ENCODE measurements around the gene CAMTA1. TPM values are rescaled to one million over a fixed set of nuclear protein-coding genes. Genes with fewer than 3 reads are reported as not detected.

Gene CAMTA1
- total and polyA plus RNA-seq, 8 donors, result 42.8 to 213 (median 118) TPM

DNA sequence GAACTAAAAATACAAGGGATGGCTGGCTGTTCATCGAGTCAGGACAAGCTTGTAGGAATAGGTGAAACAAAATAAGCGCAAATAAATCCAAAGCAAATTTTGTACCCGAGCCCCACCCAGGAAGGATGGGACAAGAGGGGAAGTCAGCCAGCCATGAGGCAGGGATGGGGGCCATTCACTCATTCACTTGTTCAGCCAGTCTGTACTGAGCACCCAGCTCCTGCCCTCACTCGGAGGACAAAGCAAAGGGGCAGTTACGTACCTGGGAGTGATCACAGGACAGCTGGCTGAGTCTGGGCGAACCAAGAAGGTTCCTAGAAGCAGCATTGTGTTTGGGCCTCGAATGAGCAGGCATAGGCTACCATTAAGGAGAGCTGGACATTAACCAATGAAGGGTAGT, 891.9 kb downstream of the CAMTA1 start:
- peaks cover 15 to 33% (median 25%) of the 10 kb centered on the region in 4 donors for H3K4me1 ChIP-seq
- WGBS, 5 donors, result 83 to 93% (median 92%) methylated on average over 7 of the region's 7 CpGs
- H3K4me3 ChIP-seq, result no peak overlapping the region
- H3K9me3 ChIP-seq, result no peaks in the 10 kb centered on the region
- H3K36me3 ChIP-seq, result no peaks in the 10 kb centered on the region
- H3K27ac ChIP-seq, result no peak overlapping the region
- H3K27me3 ChIP-seq, result peaks cover 0 to 22% (median 0%) of the 10 kb centered on the region in 3 donors
- DNase-seq, result no peak
- intact Hi-C loops (cut with DNase I; ENCODE audit: low total_unique reads), result no loop called here
- no peak for TF ChIP-seq POLR2AphosphoS5 (IDR thresholded peaks at IDR 0.05)
- TF ChIP-seq POLR2A (IDR thresholded peaks at IDR 0.05), result no peak

DNA sequence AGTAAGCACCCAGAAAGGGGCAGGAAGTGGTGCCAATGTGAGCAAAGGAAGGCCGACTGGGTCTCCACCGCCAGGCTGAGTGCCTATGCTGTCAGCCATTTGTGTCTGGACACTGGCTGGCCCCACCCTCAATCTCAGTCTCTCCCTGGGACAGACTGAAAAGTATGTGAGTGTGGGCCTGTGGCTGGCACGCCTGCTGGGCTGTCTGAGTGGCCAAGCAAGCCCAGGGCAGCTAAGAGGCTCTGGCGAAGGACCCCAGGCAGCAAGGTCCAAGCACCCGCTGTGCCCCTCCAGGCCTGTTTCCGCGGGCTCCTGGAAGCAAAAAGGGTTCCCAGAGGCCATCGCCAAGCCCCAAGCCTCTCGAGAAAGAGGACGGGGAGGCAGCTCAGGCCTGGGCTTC, 892.6 kb downstream of the CAMTA1 start:
- no peak overlapping the region for H3K4me3 ChIP-seq
- H3K27ac ChIP-seq, result no peak overlapping the region
- no peaks in the 10 kb centered on the region for H3K36me3 ChIP-seq
- peaks cover 0 to 18% (median 0%) of the 10 kb centered on the region in 3 donors for H3K27me3 ChIP-seq
- no peak for DNase-seq
- TF ChIP-seq POLR2A (IDR thresholded peaks at IDR 0.05), result no peak
- TF ChIP-seq EP300 (IDR thresholded peaks at IDR 0.05), result no peak
- TF ChIP-seq, protein P1, sequence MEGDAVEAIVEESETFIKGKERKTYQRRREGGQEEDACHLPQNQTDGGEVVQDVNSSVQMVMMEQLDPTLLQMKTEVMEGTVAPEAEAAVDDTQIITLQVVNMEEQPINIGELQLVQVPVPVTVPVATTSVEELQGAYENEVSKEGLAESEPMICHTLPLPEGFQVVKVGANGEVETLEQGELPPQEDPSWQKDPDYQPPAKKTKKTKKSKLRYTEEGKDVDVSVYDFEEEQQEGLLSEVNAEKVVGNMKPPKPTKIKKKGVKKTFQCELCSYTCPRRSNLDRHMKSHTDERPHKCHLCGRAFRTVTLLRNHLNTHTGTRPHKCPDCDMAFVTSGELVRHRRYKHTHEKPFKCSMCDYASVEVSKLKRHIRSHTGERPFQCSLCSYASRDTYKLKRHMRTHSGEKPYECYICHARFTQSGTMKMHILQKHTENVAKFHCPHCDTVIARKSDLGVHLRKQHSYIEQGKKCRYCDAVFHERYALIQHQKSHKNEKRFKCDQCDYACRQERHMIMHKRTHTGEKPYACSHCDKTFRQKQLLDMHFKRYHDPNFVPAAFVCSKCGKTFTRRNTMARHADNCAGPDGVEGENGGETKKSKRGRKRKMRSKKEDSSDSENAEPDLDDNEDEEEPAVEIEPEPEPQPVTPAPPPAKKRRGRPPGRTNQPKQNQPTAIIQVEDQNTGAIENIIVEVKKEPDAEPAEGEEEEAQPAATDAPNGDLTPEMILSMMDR (IDR thresholded peaks at IDR 0.05), result no peak
- no peak for TF ChIP-seq POLR2AphosphoS5 (IDR thresholded peaks at IDR 0.05)
- H3K9me3 ChIP-seq, result no peaks in the 10 kb centered on the region
- H3K4me1 ChIP-seq, result peaks cover 15 to 33% (median 24%) of the 10 kb centered on the region in 4 donors
- 75 to 94% (median 91%) methylated on average over 7 to 10 of the region's 10 CpGs for WGBS, 5 donors
- intact Hi-C loops (cut with DNase I; ENCODE audit: low total_unique reads), result no loop called here

DNA sequence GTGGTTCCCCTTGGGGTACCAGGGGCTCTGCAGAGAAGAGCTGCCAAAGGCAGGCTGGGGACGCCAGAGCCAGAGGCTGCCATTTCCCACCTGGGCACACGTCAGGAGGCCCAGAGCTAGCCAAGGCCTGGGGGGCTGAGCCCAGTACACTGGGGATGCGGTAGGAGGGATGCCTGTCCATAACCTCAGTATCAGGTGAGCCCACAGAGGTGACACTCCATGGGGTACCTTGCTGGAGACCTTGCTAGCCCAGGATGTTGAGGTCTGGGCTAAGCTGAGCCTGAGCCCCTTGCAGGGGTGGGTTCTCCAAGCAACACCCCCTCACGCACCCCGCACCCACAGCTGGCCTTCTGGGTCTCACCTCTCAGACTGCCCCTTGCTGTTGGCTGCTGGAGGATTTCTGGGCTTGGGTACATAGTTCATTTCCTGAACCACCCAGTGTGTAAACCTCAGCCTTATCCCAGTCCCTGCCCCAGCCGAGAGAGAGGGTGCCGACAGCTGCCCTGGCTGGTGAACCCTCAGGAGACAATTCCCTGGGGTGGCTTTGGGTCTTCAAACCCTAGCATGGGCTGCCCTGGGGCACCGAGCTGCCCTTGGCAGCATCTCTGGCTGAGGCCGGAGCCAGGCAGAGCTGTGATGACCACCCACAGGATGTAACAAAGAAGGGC, 893.4 kb downstream of the CAMTA1 start:
- Histone ChIP-seq H3K9me3 (no peaks in the 10 kb centered on the region), H3K27me3 (peaks cover 0 to 17% (median 0%) of the 10 kb centered on the region in 3 donors), H3K36me3 (no peaks in the 10 kb centered on the region), H3K4me1 (peaks cover 15 to 33% (median 23%) of the 10 kb centered on the region in 4 donors), H3K4me3 (no peak overlapping the region), H3K27ac (peak overlapping the region in 3 of 5 donors; percentile 18 to 72 (median 49))
- DNase-seq, result peak; percentile 45 to 74
- WGBS, 5 donors, result 58 to 78% (median 62%) methylated on average over 9 of the region's 9 CpGs
- intact Hi-C loops (cut with DNase I; ENCODE audit: low total_unique reads), result no loop called here
- TF ChIP-seq POLR2A (IDR thresholded peaks at IDR 0.05) (no peak), EP300 (IDR thresholded peaks at IDR 0.05) (no peak), POLR2AphosphoS5 (IDR thresholded peaks at IDR 0.05) (no peak)
- TF ChIP-seq, protein P1 (IDR thresholded peaks at IDR 0.05), result no peak

DNA sequence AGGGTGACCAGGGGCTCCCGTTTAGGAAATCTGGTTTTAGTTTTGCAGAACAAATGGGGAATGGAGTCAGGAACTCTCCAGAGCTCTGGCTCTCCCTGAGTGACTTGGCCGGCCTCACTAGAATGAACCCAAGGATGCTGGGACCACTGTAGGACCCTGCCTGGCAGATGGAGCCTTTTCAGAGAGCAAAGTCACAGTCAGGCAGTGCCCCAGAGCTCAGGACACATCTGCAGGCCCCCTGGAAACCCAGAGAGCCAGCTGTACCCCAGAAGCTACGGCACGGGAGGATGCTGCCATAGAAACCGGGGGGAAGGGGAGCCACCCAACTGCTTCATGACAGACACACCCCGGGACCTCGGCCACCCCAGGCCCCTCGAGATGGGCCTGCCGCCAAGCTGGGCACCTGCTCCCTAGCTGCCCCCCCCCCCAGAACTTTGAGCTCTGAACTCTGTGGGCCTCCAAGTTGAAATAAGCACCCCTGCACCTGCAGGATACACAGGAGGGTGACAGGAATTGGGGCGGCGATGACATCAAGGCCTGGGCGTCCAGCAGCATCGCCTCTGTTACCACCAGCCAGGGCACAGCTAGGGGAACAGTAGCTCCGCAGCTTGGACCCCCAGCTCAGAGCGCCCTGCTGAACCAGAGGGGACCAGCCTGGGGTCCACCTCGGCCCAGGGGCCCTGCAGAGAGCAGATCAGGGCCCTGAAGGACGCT, 894.1 kb downstream of the CAMTA1 start:
- Histone ChIP-seq H3K36me3 (no peaks in the 10 kb centered on the region), H3K4me3 (peak overlapping the region in 3 of 4 donors; percentile 71 to 95 (median 92)), H3K4me1 (peaks cover 15 to 33% (median 23%) of the 10 kb centered on the region in 4 donors), H3K27ac (peak overlapping the region; percentile 18 to 79 (median 72)), H3K27me3 (peaks cover 0 to 17% (median 0%) of the 10 kb centered on the region in 3 donors), H3K9me3 (no peaks in the 10 kb centered on the region)
- intact Hi-C loops (cut with DNase I; ENCODE audit: low total_unique reads), result no loop called here
- WGBS, 5 donors, result 67 to 86% (median 73%) methylated on average over 1 to 17 of the region's 17 CpGs
- TF ChIP-seq EP300 (IDR thresholded peaks at IDR 0.05), result no peak
- TF ChIP-seq, protein P1 (IDR thresholded peaks at IDR 0.05), result no peak
- no peak for TF ChIP-seq POLR2AphosphoS5 (IDR thresholded peaks at IDR 0.05)
- TF ChIP-seq POLR2A (IDR thresholded peaks at IDR 0.05), result no peak
- no peak for DNase-seq

All from stomach (tissue), 9 donors.